ENCODE results near the gene TRIM26.

DNA sequence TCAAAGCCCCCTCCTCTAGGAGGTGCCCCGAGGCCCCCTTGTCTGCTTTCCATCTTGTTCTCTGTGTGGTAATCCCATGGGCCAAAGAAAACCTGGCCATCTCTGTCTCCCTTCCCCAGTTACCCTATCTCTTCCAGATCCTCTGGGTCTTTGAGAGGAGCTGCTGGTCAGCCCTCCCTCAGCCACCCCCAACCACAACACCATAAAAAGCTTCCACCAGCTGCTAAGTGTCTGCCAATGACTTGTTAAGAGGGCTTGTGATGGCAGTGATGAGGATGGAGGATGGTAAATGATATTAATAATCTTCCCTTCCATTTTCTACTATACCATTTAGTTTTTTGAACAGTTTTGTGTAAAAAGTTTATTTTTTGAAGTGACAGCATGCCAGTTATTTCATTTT is 17.3 kb downstream of the TRIM26 start:
- no peak for TF ChIP-seq POLR2AphosphoS5 (IDR thresholded peaks at IDR 0.05; ENCODE audit: low read depth, low read length)
- no peak for TF ChIP-seq REST (IDR thresholded peaks at IDR 0.05; ENCODE audit: insufficient read depth in 1 of 2, low read depth in 2 of 2, low read length in 2 of 2)
- TF ChIP-seq SIN3A (IDR thresholded peaks at IDR 0.05; ENCODE audit: borderline replicate concordance, insufficient read depth, low read length), result no peak
- no peak for TF ChIP-seq FOXP2 (optimal IDR thresholded peaks at IDR 0.05; ENCODE audit: borderline replicate concordance, extremely low read depth, extremely low read length, insufficient read depth)
- no peak for TF ChIP-seq TAF1 (IDR thresholded peaks at IDR 0.05; ENCODE audit: borderline replicate concordance, insufficient read depth, low read length)
